HepG2 (cell line): Measurements from ENCODE around the gene MMP24OS. TPM values are rescaled to one million over a fixed set of nuclear protein-coding genes. Genes with fewer than 3 reads are reported as not detected.
A peak's percentile ranks its signal among the peaks of the same experiment; 100 is the strongest.

Source experiments
- AHR ChIP-seq: IDR thresholded peaks from 2 replicates; pipeline ENCODE4 v1.6.1; 2018; ENCODE audit warnings: missing genetic modification reagents, missing compliant biosample characterization
- KAT8 ChIP-seq: IDR thresholded peaks from 2 replicates; pipeline ENCODE4 v1.6.1; 2016; ENCODE audit warnings: missing genetic modification reagents, missing compliant biosample characterization
- KLF15 ChIP-seq: sonication (generic); formaldehyde crosslinking; IDR thresholded peaks from 2 replicates; pipeline ENCODE4 v1.8.1; 2023; ENCODE audit warnings: borderline replicate concordance, mild to moderate bottlenecking, inconsistent platforms, missing genetic modification reagents, mixed read lengths
- NCOA5 ChIP-seq: sonication (generic); formaldehyde crosslinking; IDR thresholded peaks from 2 replicates; pipeline ENCODE4 v1.4.0; 2020; ENCODE audit warnings: missing genetic modification reagents
- PITX1 ChIP-seq: sonication (generic); formaldehyde crosslinking; IDR thresholded peaks from 2 replicates; pipeline ENCODE4 v1.5.1; 2020; ENCODE audit warnings: mild to moderate bottlenecking, missing genetic modification reagents
- RBM22 ChIP-seq: fragments of 200-400 bp; formaldehyde crosslinking; optimal IDR thresholded peaks from 2 replicates; pipeline ENCODE3; 2017; ENCODE audit warnings: mild to moderate bottlenecking, low read length, moderate library complexity
- SOX6 ChIP-seq, 2 experiments: fragments of 450-650 bp in 1 of 2; sonication (generic) in 1 of 2; formaldehyde crosslinking in 1 of 2; IDR thresholded peaks; 2 replicates each; pipeline versions ENCODE4 v1.4.0 to v1.6.1; 2017 to 2020; ENCODE audit warnings: antibody characterized with exemption in 1 of 2, mild to moderate bottlenecking in 1 of 2, missing genetic modification reagents in 1 of 2
- TBX2 ChIP-seq: sonication (generic); formaldehyde crosslinking; IDR thresholded peaks from 2 replicates; pipeline ENCODE4 v1.5.0; 2020; ENCODE audit warnings: missing genetic modification reagents, mild to moderate bottlenecking, borderline replicate concordance
- U2AF1 ChIP-seq: fragments of 200-400 bp; formaldehyde crosslinking; optimal IDR thresholded peaks from 2 replicates; pipeline ENCODE3; 2017; ENCODE audit warnings: mild to moderate bottlenecking, low read depth, low read length
- ZC3H13 ChIP-seq: sonication (generic); formaldehyde crosslinking; IDR thresholded peaks from 2 replicates; pipeline ENCODE4 v1.8.1; 2023; ENCODE audit warnings: mild to moderate bottlenecking, missing genetic modification reagents, moderate library complexity
- ZNF263 ChIP-seq: sonication (generic); formaldehyde crosslinking; IDR thresholded peaks from 2 replicates; pipeline ENCODE4 v1.4.0; 2020; ENCODE audit warnings: missing genetic modification reagents
- ZNF30 ChIP-seq: sonication (generic); formaldehyde crosslinking; IDR thresholded peaks from 2 replicates; pipeline ENCODE4 v1.5.0; 2020; ENCODE audit warnings: mild to moderate bottlenecking, missing genetic modification reagents
- ZNF564 ChIP-seq: sonication (generic); formaldehyde crosslinking; IDR thresholded peaks from 2 replicates; pipeline ENCODE4 v1.8.1; 2023; ENCODE audit warnings: mild to moderate bottlenecking, missing genetic modification reagents
- ZNF768 ChIP-seq: sonication (generic); formaldehyde crosslinking; IDR thresholded peaks from 2 replicates; pipeline ENCODE4 v1.4.0; 2020; ENCODE audit warnings: missing genetic modification reagents
- polyA plus RNA-seq, 8 experiments: library from polyadenylated mRNA; depleted of rRNA in 3 of 8; stranded (reverse) in 7 of 8; unstranded in 1 of 8; fragments of >200 nt; fragmentation: Illumina TruSeq in 4 of 8; extraction: Trizol in 4 of 8; gene quantifications; 2 replicates each; pipeline versions ENCODE4 v1.2.1 to v1.2.3, GENCODE V29; 2011 to 2016; ENCODE audit warnings: low read depth in 4 of 8, missing spikeins in 1 of 8, mixed read lengths in 1 of 8; ENCODE audit not compliant: insufficient read depth in 1 of 8
- total RNA-seq, 5 experiments: library from RNA; depleted of rRNA; stranded (reverse); fragments of >200 nt; fragmentation: Illumina TruSeq; extraction: Trizol; gene quantifications; 2 replicates each; pipeline ENCODE4 v1.2.3, GENCODE V29; 2016; ENCODE audit warnings: low read depth in 1 of 5
- TF ChIP-seq, protein P1 (sequence below): sonication (generic); formaldehyde crosslinking; conservative IDR thresholded peaks from 2 replicates; pipeline ENCODE4 v1.4.0; 2020; ENCODE audit warnings: missing genetic modification reagents
- TF ChIP-seq, protein P2 (sequence below): sonication (generic); formaldehyde crosslinking; IDR thresholded peaks from 2 replicates; pipeline ENCODE4 v1.4.0; 2020; ENCODE audit warnings: missing genetic modification reagents, borderline replicate concordance
- TF ChIP-seq, protein P3 (sequence below): sonication (generic); formaldehyde crosslinking; IDR thresholded peaks from 2 replicates; pipeline ENCODE4 v1.8.0; 2022; ENCODE audit warnings: missing genetic modification reagents, mild to moderate bottlenecking, inconsistent platforms, borderline replicate concordance
- TF ChIP-seq, protein P4 (sequence below): sonication (generic); formaldehyde crosslinking; IDR thresholded peaks from 2 replicates; pipeline ENCODE4 v1.4.0; 2020; ENCODE audit warnings: mild to moderate bottlenecking, missing genetic modification reagents
- TF ChIP-seq, protein P5 (sequence below): IDR thresholded peaks from 2 replicates; pipeline ENCODE4 v1.4.0; 2020; ENCODE audit warnings: mild to moderate bottlenecking, missing genetic modification reagents
- TF ChIP-seq, protein P6 (sequence below): sonication (generic); formaldehyde crosslinking; IDR thresholded peaks from 2 replicates; pipeline ENCODE4 v1.4.0; 2020; ENCODE audit warnings: missing genetic modification reagents

MMP24OS gene
- total and polyA plus RNA-seq, 2 of the 13 experiments (the other 11 are each of a cell fraction or from before 2014, with no cell fraction given), result 6.0 to 8.5 TPM

DNA sequence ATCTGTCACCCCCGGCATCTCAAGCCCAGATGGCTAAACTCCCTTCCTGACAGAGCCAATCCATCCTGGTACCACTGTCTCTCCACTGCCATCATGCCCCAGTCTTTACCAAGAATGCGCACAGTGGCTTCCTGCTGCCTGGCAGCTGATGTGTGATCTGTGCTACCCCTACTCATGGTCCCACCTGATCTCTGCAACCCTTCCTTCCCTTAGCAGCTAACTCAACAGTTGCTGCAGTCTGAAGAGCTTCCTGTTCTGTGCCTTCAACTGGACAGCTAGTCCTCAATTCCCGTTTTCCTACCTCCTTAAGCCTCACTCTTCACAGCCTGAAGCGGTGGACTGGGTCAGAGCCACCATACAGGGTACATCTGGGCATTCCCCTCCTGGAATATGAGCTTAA lies 21.9 kb upstream of the MMP24OS start (continued):
- TF ChIP-seq RBM22 (peak; percentile 67), PITX1 (CRISPR knock-in tag) (no peak), NCOA5 (CRISPR knock-in tag) (no peak), ZNF30 (CRISPR knock-in tag) (no peak), U2AF1 (no peak), AHR (CRISPR knock-in tag) (no peak), TBX2 (no peak), ZNF768 (no peak), KAT8 (CRISPR knock-in tag) (no peak), ZNF564 (CRISPR knock-in tag) (no peak), ZNF263 (CRISPR knock-in tag) (no peak), ZC3H13 (CRISPR knock-in tag) (peak; percentile 77), SOX6 (IDR thresholded peaks at IDR 0.05) (no peak), SOX6 (CRISPR knock-in tag; IDR thresholded peaks at IDR 0.05) (0 out of 2 replicates have a peak, but pooled peaks have one; percentile 1), KLF15 (CRISPR knock-in tag) (no peak)
- TF ChIP-seq, protein P1, sequence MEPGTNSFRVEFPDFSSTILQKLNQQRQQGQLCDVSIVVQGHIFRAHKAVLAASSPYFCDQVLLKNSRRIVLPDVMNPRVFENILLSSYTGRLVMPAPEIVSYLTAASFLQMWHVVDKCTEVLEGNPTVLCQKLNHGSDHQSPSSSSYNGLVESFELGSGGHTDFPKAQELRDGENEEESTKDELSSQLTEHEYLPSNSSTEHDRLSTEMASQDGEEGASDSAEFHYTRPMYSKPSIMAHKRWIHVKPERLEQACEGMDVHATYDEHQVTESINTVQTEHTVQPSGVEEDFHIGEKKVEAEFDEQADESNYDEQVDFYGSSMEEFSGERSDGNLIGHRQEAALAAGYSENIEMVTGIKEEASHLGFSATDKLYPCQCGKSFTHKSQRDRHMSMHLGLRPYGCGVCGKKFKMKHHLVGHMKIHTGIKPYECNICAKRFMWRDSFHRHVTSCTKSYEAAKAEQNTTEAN (CRISPR knock-in tag), result no peak
- TF ChIP-seq, protein P2, sequence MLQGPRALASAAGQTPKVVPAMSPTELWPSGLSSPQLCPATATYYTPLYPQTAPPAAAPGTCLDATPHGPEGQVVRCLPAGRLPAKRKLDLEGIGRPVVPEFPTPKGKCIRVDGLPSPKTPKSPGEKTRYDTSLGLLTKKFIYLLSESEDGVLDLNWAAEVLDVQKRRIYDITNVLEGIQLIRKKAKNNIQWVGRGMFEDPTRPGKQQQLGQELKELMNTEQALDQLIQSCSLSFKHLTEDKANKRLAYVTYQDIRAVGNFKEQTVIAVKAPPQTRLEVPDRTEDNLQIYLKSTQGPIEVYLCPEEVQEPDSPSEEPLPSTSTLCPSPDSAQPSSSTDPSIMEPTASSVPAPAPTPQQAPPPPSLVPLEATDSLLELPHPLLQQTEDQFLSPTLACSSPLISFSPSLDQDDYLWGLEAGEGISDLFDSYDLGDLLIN (CRISPR knock-in tag), result no peak
- TF ChIP-seq, protein P3, sequence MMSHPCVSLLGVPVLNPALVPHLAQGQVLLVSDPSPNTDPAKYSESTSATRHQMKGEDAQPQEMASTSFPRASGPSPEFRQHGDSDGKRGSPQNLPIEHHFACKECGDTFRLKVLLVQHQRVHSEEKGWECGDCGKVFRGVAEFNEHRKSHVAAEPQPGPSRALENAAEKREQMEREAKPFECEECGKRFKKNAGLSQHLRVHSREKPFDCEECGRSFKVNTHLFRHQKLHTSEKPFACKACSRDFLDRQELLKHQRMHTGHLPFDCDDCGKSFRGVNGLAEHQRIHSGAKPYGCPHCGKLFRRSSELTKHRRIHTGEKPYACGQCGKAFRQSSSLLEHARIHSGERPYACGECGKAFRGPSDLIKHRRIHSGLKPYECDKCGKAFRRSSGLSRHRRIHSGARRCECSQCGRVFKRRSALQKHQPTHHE, result no peak
- TF ChIP-seq, protein P4, sequence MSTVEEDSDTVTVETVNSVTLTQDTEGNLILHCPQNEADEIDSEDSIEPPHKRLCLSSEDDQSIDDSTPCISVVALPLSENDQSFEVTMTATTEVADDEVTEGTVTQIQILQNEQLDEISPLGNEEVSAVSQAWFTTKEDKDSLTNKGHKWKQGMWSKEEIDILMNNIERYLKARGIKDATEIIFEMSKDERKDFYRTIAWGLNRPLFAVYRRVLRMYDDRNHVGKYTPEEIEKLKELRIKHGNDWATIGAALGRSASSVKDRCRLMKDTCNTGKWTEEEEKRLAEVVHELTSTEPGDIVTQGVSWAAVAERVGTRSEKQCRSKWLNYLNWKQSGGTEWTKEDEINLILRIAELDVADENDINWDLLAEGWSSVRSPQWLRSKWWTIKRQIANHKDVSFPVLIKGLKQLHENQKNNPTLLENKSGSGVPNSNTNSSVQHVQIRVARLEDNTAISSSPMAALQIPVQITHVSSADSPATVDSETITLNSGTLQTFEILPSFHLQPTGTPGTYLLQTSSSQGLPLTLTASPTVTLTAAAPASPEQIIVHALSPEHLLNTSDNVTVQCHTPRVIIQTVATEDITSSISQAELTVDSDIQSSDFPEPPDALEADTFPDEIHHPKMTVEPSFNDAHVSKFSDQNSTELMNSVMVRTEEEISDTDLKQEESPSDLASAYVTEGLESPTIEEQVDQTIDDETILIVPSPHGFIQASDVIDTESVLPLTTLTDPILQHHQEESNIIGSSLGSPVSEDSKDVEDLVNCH, result no peak
- TF ChIP-seq, protein P5, sequence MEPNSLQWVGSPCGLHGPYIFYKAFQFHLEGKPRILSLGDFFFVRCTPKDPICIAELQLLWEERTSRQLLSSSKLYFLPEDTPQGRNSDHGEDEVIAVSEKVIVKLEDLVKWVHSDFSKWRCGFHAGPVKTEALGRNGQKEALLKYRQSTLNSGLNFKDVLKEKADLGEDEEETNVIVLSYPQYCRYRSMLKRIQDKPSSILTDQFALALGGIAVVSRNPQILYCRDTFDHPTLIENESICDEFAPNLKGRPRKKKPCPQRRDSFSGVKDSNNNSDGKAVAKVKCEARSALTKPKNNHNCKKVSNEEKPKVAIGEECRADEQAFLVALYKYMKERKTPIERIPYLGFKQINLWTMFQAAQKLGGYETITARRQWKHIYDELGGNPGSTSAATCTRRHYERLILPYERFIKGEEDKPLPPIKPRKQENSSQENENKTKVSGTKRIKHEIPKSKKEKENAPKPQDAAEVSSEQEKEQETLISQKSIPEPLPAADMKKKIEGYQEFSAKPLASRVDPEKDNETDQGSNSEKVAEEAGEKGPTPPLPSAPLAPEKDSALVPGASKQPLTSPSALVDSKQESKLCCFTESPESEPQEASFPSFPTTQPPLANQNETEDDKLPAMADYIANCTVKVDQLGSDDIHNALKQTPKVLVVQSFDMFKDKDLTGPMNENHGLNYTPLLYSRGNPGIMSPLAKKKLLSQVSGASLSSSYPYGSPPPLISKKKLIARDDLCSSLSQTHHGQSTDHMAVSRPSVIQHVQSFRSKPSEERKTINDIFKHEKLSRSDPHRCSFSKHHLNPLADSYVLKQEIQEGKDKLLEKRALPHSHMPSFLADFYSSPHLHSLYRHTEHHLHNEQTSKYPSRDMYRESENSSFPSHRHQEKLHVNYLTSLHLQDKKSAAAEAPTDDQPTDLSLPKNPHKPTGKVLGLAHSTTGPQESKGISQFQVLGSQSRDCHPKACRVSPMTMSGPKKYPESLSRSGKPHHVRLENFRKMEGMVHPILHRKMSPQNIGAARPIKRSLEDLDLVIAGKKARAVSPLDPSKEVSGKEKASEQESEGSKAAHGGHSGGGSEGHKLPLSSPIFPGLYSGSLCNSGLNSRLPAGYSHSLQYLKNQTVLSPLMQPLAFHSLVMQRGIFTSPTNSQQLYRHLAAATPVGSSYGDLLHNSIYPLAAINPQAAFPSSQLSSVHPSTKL (CRISPR knock-in tag), result no peak
- TF ChIP-seq, protein P6, sequence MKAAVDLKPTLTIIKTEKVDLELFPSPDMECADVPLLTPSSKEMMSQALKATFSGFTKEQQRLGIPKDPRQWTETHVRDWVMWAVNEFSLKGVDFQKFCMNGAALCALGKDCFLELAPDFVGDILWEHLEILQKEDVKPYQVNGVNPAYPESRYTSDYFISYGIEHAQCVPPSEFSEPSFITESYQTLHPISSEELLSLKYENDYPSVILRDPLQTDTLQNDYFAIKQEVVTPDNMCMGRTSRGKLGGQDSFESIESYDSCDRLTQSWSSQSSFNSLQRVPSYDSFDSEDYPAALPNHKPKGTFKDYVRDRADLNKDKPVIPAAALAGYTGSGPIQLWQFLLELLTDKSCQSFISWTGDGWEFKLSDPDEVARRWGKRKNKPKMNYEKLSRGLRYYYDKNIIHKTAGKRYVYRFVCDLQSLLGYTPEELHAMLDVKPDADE (CRISPR knock-in tag), result no peak
